Memory B cell (primary cell): ENCODE data around the gene SMIM15.

Source experiments
- ATAC-seq: fragments of 150-1000 bp; cut with Tn5 transposase; 2 replicates; pipeline ENCODE4 v1.10.0; 2021; ENCODE audit warnings: low read depth, mild to moderate bottlenecking, moderate library complexity
- DNase-seq, 2 donors: peaks; one replicate each; pipeline ENCODE4 v3.0.0; 2022; ENCODE audit warnings: low spot score in 2 of 2
- H3K27ac Mint-ChIP-seq: one replicate; pipeline ENCODE4 v1.8.0; 2022; ENCODE audit warnings: mild to moderate bottlenecking, moderate library complexity, mixed read lengths
- H3K27me3 Mint-ChIP-seq: one replicate; pipeline ENCODE4 v1.8.0; 2022; ENCODE audit warnings: mixed read lengths
- H3K36me3 Mint-ChIP-seq: one replicate; pipeline ENCODE4 v1.8.0; 2022; ENCODE audit warnings: mild to moderate bottlenecking, mixed read lengths
- H3K4me1 Mint-ChIP-seq: one replicate; pipeline ENCODE4 v1.8.0; 2022; ENCODE audit warnings: mixed read lengths
- H3K4me3 Mint-ChIP-seq: one replicate; pipeline ENCODE4 v1.8.0; 2022; ENCODE audit warnings: mild to moderate bottlenecking, moderate library complexity, mixed read lengths
- H3K9me3 Mint-ChIP-seq: one replicate; pipeline ENCODE4 v1.8.0; 2022; ENCODE audit warnings: mixed read lengths

The SMIM15 gene

DNA sequence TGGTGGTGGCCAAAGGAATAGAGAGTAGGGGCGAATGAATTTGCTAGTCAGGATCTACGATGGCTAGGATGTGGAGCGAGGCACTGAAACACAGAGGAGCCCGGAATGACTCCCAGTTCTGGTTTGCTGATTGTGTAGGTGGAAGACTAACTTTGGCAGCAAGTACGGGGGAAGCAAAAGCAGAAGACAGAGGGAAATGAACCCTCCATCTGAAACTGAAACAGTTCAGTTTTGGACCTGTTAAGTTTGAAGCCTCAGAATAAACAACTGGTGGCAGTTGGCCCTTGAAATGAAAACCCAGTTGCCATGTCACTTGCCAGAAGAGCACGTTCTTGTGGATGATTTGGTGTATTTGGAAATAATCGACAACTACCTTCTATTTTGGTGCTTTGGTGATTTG lies 15.4 kb upstream of the SMIM15 start:
- H3K4me3 Mint-ChIP-seq = no peak overlapping the region
- no peaks in the 10 kb centered on the region for H3K27me3 Mint-ChIP-seq
- DNase-seq (no peak), ATAC-seq (peak; percentile 61)
- H3K4me1 Mint-ChIP-seq = peaks cover 13% of the 10 kb centered on the region
- H3K9me3 Mint-ChIP-seq = no peaks in the 10 kb centered on the region
- no peaks in the 10 kb centered on the region for H3K36me3 Mint-ChIP-seq
- no peak overlapping the region for H3K27ac Mint-ChIP-seq

DNA sequence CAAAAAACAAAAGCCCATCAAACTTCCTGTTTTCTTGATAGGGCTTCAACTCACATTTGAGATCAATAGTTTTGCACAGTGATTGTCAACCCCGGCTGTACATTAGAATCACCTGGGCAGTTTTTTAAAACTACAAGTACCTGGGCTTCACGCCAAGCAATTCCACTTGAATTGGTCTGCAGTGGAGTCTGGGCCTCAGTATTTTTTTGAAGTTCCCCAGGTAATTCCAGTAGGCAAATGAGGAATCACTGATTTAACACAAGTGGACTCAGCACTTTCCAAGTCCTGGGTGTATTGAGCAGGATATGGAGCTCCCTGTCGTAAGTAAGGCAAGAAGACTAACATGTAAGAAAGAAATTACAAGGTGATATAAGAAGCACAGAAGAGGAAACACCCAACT lies 14.8 kb upstream of the SMIM15 start:
- Mint-ChIP-seq H3K4me3 (no peak overlapping the region), H3K27ac (peak overlapping the region; percentile 43), H3K36me3 (no peaks in the 10 kb centered on the region), H3K27me3 (no peaks in the 10 kb centered on the region), H3K4me1 (peaks cover 13% of the 10 kb centered on the region), H3K9me3 (no peaks in the 10 kb centered on the region)
- no peak for ATAC-seq
- DNase-seq = no peak

DNA sequence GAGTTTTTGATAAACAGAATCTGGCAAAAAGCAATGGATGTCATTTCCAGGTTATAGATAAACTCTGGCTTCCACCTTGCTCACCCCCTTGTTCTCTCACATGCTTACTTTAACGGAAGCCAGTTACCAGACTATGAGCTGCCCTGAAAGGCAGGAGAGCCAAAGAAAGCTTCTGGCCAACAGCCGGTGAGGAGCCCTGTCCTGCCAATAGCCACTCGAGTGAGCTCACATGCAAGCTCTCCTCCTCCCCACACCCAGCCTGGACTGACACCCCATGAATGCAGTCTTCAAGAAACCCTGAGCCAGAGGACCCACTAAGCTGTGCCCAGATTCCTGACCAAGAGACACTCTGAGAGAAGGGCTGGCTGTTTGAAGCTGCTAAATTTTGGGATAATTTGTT lies 14.4 kb upstream of the SMIM15 start:
- H3K36me3 Mint-ChIP-seq = no peaks in the 10 kb centered on the region
- H3K9me3 Mint-ChIP-seq = no peaks in the 10 kb centered on the region
- no peak for ATAC-seq
- no peaks in the 10 kb centered on the region for H3K27me3 Mint-ChIP-seq
- DNase-seq = no peak
- no peak overlapping the region for H3K4me3 Mint-ChIP-seq
- no peak overlapping the region for H3K27ac Mint-ChIP-seq
- peaks cover 13% of the 10 kb centered on the region for H3K4me1 Mint-ChIP-seq

DNA sequence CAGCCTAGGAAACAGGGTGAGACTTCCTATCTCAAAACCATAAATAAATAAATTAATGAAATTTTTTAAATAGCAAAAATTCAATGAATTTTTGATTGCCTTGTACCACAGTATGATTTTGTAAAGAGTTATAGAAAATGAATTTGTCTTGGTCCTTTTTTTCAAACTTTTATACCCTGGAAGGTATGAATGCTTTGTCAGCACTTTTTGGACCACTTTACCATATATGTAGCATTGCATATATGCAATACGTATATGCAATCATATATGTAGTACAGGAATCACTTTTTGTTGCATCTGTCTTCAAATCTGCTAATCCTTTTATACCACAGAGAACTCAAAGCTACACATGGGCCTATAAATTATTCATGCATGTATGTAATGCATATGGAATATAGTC lies 9.2 kb upstream of the SMIM15 start:
- Mint-ChIP-seq H3K4me3 (no peak overlapping the region), H3K27me3 (no peaks in the 10 kb centered on the region), H3K36me3 (no peaks in the 10 kb centered on the region), H3K4me1 (no peaks in the 10 kb centered on the region), H3K27ac (no peak overlapping the region), H3K9me3 (no peaks in the 10 kb centered on the region)
- no peak for ATAC-seq
- no peak for DNase-seq

DNA sequence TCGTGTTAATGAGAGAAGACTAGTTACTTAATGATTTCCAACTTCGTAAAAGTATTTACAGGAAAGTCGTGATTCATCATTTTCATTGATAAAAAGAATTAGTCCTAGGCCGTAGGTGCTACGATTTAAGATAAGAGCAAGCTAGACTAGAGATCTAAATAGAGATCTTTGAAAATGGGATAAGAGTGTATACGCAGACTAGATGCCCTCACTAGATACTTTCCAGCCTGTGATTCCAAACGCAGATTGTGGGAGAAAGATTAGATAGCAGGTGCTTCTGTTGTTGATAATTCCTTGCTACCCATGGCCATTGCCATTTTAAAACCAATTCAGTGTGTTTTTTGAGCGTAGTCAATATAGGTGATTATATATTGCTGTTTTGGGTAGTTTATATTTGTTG lies 6.7 kb upstream of the SMIM15 start:
- Mint-ChIP-seq H3K4me3 (no peak overlapping the region), H3K27me3 (no peaks in the 10 kb centered on the region), H3K9me3 (no peaks in the 10 kb centered on the region), H3K36me3 (no peaks in the 10 kb centered on the region), H3K27ac (no peak overlapping the region), H3K4me1 (no peaks in the 10 kb centered on the region)
- DNase-seq (no peak), ATAC-seq (no peak)

DNA sequence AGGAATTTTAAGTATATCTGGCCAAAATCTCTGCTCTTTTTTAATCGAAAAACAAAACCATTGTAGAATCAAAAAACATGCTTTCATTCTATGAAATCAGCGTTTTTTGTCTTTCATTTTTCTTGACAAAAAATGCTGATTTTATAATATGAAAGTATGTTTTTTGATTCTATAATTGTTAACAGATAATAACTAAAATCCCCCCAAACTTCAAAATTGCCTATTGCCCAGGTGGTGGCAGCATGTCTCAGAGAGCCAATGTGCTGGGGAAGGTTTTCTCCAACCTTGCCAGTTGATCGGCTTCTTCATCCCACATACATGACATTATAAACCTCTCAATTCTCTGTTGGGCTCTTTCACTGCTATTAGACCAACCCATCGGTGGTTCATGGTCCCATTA lies 5.1 kb upstream of the SMIM15 start:
- DNase-seq = no peak
- no peak overlapping the region for H3K4me3 Mint-ChIP-seq
- H3K27me3 Mint-ChIP-seq = no peaks in the 10 kb centered on the region
- no peak overlapping the region for H3K27ac Mint-ChIP-seq
- no peaks in the 10 kb centered on the region for H3K36me3 Mint-ChIP-seq
- ATAC-seq = no peak
- no peaks in the 10 kb centered on the region for H3K9me3 Mint-ChIP-seq
- peaks cover 7% of the 10 kb centered on the region for H3K4me1 Mint-ChIP-seq

DNA sequence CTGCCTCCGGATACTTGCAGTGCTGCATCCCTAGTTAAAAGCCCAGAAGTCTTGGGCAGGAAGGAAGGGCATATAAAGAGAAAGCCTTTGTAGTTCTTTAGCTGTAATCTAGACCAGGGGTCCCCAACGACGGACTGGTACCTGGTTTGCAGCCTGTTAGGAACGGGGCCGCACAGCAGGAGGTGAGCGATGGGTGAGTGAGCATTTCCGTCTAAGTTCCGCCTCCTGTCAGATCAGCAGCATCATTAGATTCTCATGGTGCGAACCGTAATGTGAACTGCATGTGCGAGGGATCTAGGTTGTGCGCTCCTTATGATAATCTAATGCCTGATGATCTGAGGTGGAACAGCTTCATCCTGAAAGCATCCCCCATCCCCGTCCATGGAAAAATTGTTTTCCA lies 1.6 kb upstream of the SMIM15 start:
- DNase-seq (no peak), ATAC-seq (no peak)
- Mint-ChIP-seq H3K27me3 (no peaks in the 10 kb centered on the region), H3K27ac (no peak overlapping the region), H3K9me3 (no peaks in the 10 kb centered on the region), H3K36me3 (peaks cover 14% of the 10 kb centered on the region), H3K4me1 (peaks cover 13% of the 10 kb centered on the region), H3K4me3 (peak overlapping the region; percentile 14)

DNA sequence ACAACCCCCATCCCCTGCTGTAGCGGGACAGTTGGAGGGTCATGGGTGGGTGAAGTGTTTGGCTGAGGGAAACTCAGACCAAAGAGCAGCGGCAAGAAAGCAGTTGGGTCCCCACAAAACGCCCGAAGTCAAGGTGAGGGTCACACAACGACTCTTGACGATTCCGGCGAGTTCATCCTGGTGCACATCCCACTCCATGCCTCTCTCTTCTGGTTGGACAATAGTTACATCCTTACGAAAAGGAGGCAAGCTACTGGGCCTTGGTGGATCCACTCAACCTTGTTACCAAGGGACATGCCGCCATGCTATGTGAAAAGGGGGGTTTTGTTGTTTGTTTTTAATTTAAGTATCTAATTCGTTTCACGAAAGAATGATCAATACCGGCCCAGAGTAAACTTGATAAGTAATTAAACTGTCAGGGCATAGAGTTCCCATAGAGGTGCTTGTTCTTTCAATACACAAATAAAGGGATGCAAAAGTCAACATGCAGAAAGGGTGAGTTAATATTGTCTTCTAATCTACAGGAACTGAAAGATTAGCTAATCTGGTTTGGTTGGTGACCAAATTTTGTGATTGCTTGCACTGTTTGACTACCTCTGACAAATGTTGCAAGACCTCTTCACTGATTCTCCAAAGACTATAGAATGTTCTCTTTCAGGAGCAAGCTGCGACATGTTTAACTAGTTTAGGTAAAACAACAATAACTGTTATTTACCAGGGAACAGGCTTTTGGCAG lies 732 bp upstream of the SMIM15 start:
- Mint-ChIP-seq H3K36me3 (peaks cover 16% of the 10 kb centered on the region), H3K27ac (peak overlapping the region; percentile 96), H3K4me1 (peaks cover 13% of the 10 kb centered on the region), H3K27me3 (no peaks in the 10 kb centered on the region), H3K4me3 (peak overlapping the region; percentile 94), H3K9me3 (no peaks in the 10 kb centered on the region)
- no peak for ATAC-seq
- no peak for DNase-seq

DNA sequence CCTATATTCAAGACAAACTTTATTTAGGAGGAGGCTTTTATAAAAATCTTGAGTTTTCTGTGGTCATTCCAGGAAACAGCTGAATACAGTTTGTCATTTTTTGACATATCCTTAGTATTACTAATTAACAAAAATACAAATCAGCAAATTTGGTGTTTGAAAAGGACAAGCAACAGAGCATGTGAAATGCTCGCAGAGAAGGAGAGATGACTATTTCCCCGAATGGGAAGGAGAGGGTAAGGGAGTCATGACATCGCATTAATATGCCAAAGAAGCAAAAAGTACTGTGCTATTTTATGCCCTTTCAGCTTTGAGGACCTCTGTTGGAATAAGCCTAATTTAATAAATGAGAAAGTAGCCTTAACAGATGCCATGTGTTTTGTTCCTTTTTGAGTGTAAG lies 1.8 kb downstream of the SMIM15 start:
- DNase-seq (no peak), ATAC-seq (no peak)
- no peak overlapping the region for H3K27ac Mint-ChIP-seq
- no peaks in the 10 kb centered on the region for H3K27me3 Mint-ChIP-seq
- H3K4me1 Mint-ChIP-seq = peaks cover 13% of the 10 kb centered on the region
- H3K9me3 Mint-ChIP-seq = no peaks in the 10 kb centered on the region
- H3K4me3 Mint-ChIP-seq = no peak overlapping the region
- peaks cover 21% of the 10 kb centered on the region for H3K36me3 Mint-ChIP-seq

DNA sequence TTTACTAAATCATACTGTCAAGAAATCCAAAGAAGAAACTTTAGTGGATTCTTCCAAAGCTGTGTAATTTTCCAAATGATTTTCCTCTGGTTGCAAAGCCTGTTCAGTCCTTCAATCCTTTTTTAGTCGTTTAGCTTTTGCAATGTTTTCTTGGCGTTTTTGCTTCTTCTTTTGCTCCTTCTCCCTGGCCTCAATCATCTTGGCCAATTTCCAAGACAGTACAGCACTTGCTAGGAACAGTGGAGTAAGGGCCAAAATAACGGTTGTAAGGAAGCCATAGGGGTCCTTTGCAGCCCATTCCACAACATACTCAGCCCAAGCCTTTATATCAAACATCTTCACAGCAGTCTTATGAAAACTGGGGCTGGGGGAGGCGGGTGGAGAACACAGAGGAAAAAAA lies 2.4 kb downstream of the SMIM15 start:
- DNase-seq (no peak), ATAC-seq (no peak)
- H3K9me3 Mint-ChIP-seq = no peaks in the 10 kb centered on the region
- no peak overlapping the region for H3K4me3 Mint-ChIP-seq
- peaks cover 13% of the 10 kb centered on the region for H3K4me1 Mint-ChIP-seq
- H3K27ac Mint-ChIP-seq = no peak overlapping the region
- no peaks in the 10 kb centered on the region for H3K27me3 Mint-ChIP-seq
- peaks cover 26% of the 10 kb centered on the region for H3K36me3 Mint-ChIP-seq

DNA sequence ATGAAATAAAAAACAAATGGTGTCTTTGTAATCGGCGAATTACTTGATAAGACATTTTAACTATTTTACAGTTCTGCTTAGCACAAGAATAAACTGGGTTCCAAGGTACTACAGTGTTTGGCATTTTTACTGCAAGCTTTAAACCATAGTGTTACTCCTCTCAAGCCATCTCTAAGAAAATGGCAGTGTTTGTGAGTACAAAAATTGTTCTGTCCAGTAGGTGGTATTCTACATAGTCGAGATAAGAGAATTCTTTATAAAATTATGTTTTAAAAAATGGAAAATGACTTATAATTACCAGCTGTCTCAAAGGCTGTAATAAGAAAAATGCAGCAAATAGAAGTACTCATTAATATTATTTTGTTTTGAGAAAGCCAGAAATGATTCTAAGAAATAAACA lies 3.2 kb downstream of the SMIM15 start:
- peaks cover 13% of the 10 kb centered on the region for H3K4me1 Mint-ChIP-seq
- no peaks in the 10 kb centered on the region for H3K9me3 Mint-ChIP-seq
- H3K36me3 Mint-ChIP-seq = peaks cover 29% of the 10 kb centered on the region
- no peak overlapping the region for H3K27ac Mint-ChIP-seq
- ATAC-seq (no peak), DNase-seq (no peak)
- H3K27me3 Mint-ChIP-seq = no peaks in the 10 kb centered on the region
- no peak overlapping the region for H3K4me3 Mint-ChIP-seq

DNA sequence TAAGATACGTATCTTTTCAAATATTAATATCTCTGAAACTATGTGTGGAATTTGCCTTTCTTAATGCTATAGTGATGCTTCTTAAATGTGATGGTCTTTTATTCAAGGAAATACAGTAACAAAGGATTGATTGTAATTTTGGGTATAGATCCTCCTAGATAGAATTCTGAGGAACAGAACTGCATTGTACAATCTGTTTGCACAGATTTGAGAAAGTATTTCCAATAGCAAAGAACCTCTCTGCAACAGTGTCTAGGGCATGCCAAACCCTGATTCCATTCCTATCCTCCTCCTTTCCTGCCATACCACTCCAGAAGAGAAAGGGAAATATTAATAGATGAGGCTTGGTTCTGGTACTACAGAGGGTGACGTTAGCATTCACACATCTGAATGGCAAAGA lies 10.4 kb downstream of the SMIM15 start:
- Mint-ChIP-seq H3K27ac (no peak overlapping the region), H3K27me3 (no peaks in the 10 kb centered on the region), H3K36me3 (peaks cover 20% of the 10 kb centered on the region), H3K4me1 (no peaks in the 10 kb centered on the region), H3K9me3 (peaks cover 5% of the 10 kb centered on the region), H3K4me3 (no peak overlapping the region)
- DNase-seq (no peak), ATAC-seq (no peak)

DNA sequence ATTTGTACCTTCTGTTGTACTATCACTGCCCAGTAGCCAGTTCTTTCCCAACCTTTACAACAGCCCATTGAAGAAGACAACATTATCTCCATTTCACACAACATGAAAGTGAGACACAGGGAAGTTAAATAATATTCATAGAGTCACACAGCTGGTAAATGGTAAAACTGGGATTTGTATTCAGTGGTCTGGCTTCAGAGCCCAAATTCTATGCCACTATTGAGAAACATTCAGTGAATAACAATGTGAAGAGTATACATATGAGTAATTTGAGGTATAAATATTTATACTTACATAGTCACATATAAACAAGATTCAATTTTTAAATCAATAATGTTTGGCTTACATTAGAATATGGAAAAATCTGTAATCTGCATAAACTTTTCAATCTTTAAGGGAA lies 13.8 kb downstream of the SMIM15 start:
- Mint-ChIP-seq H3K27ac (no peak overlapping the region), H3K27me3 (no peaks in the 10 kb centered on the region), H3K4me1 (no peaks in the 10 kb centered on the region), H3K9me3 (peaks cover 6% of the 10 kb centered on the region), H3K36me3 (peaks cover 8% of the 10 kb centered on the region), H3K4me3 (no peak overlapping the region)
- no peak for ATAC-seq
- no peak for DNase-seq

DNA sequence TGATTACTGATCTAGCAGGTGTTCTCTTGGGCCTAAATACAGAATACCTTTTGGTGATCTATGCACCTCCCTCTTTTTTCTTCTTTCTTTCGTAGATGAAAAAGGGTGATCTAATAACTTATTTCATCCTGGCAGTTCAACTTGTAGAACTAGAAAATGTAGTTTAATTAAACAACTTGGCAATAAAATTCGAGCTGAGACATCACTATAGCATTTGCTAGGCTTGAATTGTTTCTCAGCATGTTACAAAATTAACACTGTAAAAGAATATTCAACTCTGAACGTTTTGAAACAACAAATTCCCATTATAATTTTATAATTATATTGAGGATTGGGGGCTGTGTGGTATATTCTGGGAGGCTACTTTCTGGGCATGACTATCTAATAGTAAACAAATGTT lies 19.5 kb downstream of the SMIM15 start:
- Mint-ChIP-seq H3K9me3 (peaks cover 3% of the 10 kb centered on the region), H3K36me3 (peaks cover 3% of the 10 kb centered on the region), H3K27ac (no peak overlapping the region), H3K4me1 (no peaks in the 10 kb centered on the region), H3K4me3 (no peak overlapping the region), H3K27me3 (no peaks in the 10 kb centered on the region)
- ATAC-seq = no peak
- DNase-seq = no peak

DNA sequence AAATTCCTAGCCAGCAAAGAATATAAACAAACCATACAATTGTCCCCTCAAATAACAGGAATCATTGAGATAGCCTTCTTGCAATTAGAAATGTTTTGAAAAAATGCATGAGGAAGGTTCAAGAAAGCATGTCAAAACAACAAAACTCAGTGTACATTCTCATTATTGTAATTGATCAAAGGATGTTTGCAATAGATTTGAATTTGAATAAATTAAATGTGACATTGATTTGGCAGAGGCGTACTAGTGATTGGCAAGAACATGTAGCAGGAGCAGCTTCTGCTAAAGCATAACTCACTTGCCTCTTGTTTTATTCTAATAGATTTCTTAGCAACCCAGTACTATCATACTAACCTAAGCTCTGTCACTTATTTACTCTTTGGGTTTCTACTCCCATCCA lies 19.9 kb downstream of the SMIM15 start:
- Mint-ChIP-seq H3K4me1 (no peaks in the 10 kb centered on the region), H3K9me3 (peaks cover 3% of the 10 kb centered on the region), H3K27ac (no peak overlapping the region), H3K27me3 (no peaks in the 10 kb centered on the region), H3K4me3 (no peak overlapping the region), H3K36me3 (peaks cover 3% of the 10 kb centered on the region)
- ATAC-seq = no peak
- DNase-seq = no peak
